Kidney (tissue), 14 donors: ENCODE results near the gene MEGF6. TPM values are rescaled to one million over a fixed set of nuclear protein-coding genes. Genes with fewer than 3 reads are reported as not detected.

ENCODE experiments used
- DNase-seq, 5 donors: peaks; one replicate each; pipeline ENCODE4 v3.0.0-alpha.2; 2013 to 2020
- FAIRE-seq: peaks from 2 replicates; lab custom pipeline; 2012; peaks lifted over from hg19 to GRCh38; lab: Jason Lieb, UNC
- H3K27ac ChIP-seq, 2 donors: one replicate each; pipeline ENCODE4 v1.7.0; 2013; ENCODE audit warnings: low read depth in 2 of 2, low read length in 2 of 2, inconsistent platforms in 1 of 2
- H3K27me3 ChIP-seq: one replicate; pipeline ENCODE4 v1.7.1; 2013; ENCODE audit warnings: low read length, inconsistent platforms; ENCODE audit not compliant: control insufficient read depth, insufficient read depth
- H3K36me3 ChIP-seq, 3 donors: one replicate each; pipeline versions ENCODE4 v1.7.0 to v1.7.1; 2013; ENCODE audit warnings: low read length in 3 of 3, control low read depth in 1 of 3, inconsistent platforms in 1 of 3; ENCODE audit not compliant: insufficient read depth in 3 of 3, control insufficient read depth in 2 of 3
- H3K4me1 ChIP-seq, 3 donors: one replicate each; pipeline versions ENCODE4 v1.7.0 to v1.7.1; 2013; ENCODE audit warnings: low read length in 3 of 3, inconsistent platforms in 1 of 3, low read depth in 1 of 3; ENCODE audit not compliant: control insufficient read depth in 2 of 3, insufficient read depth in 2 of 3
- H3K4me3 ChIP-seq, 3 donors: one replicate each; pipeline versions ENCODE4 v1.7.0 to v1.8.1; 2013; ENCODE audit warnings: low read length in 3 of 3, control low read depth in 1 of 3, inconsistent platforms in 1 of 3
- H3K9ac ChIP-seq, 3 donors: one replicate each; pipeline versions ENCODE4 v1.7.0 to v1.7.1; 2013; ENCODE audit warnings: low read length in 3 of 3, control low read depth in 1 of 3, inconsistent platforms in 1 of 3
- H3K9me3 ChIP-seq, 3 donors: one replicate each; pipeline versions ENCODE4 v1.7.0 to v1.7.1; 2013; ENCODE audit warnings: low read length in 3 of 3, control low read depth in 1 of 3, inconsistent platforms in 1 of 3; ENCODE audit not compliant: control insufficient read depth in 2 of 3, insufficient read depth in 1 of 3
- intact Hi-C: fragments of 100-400 bp; cut with DNase I; formaldehyde crosslinking; loops from one replicate; pipeline ENCODE4 v1.11.1; 2022
- polyA plus RNA-seq: library from polyadenylated mRNA; stranded (reverse); fragments of 350-450 nt; fragmentation: Illumina TruSeq; extraction: RNeasy Lipid Tissue Mini Kit (QIAGEN cat#74804); gene quantifications from one replicate; pipeline ENCODE4 v1.2.3, GENCODE V29; 2014; ENCODE audit warnings: low read depth, low replicate concordance; ENCODE audit not compliant: insufficient read depth
- total RNA-seq: library from RNA; stranded (reverse); fragmentation: NEBNext Ultra II Directional; extraction: Animal tissue kit (Norgen Biotek cat#: 25700); gene quantifications from one replicate; pipeline ENCODE4 v1.2.1, GENCODE V29; 2021
- TF ChIP-seq, protein P1 (sequence below): IDR thresholded peaks from 3 replicates; pipeline ENCODE4 v1.5.1; 2012; ENCODE audit warnings: mild to moderate bottlenecking, moderate library complexity, borderline replicate concordance; ENCODE audit not compliant: insufficient read depth; ENCODE audit errors: extremely low read depth
- donor health status: control.
- donor health status: control.
- donor health status: control.
- donor health status: control.
- donor health status: control.
- donor health status: DM: yes; HTN: yes; CAD: no.
- donor health status: Normal renal cell carcinoma (clear cell type).

MEGF6 gene
- total and polyA plus RNA-seq, 2 donors from 2014 or later = 2.8 to 10.9 TPM

DNA sequence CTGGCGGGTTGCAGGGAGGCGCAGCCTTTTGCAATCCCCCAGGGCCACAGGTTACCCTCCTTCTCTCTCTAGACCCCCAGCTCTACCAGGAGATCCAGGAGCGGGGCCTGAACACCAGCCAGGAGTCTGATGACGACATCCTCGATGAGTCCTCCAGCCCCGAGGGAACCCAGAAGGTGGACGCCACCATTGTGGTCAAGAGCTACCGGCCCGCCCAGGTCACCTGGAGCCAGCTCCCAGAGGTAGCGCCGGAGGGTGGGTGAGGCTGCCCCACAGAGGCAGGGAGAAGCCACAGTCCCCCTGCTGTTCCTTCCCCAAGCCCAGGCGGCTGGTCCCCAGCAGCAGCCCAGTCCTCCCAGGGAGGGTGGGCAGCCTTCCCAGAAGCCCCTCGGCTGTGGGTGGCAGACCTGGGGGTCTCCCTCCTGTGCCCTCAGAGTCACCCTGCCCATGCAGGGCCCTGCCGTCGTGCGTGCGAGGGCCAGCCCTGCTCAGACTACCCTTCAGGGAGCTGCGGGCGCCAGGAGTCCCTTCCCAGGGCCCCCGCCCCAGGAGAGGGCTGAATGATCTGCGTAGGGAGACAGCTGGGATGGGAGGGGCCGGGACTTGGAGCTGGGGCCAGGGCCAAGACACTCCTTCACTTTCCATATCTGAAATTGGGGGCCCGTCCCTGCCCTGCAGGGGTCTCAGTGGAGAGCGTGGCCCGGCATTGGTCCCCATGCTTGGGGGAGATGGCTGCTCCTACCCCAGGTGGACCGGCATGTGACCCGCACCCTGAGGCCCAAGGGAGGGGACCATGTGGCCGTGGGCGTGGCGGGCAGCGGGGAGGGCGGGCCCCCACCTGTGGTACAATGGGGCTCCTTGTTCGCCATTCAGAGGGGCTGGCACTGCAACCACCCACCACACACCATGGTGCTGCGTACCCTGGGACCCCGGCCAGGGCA lies 143.9 kb downstream of the MEGF6 start:
- no peak overlapping the region for H3K4me3 ChIP-seq
- DNase-seq = peak in 2 of 5 donors; percentile 47 to 63
- H3K9me3 ChIP-seq = no peaks in the 10 kb centered on the region
- H3K27ac ChIP-seq = no peak overlapping the region
- no peak overlapping the region for H3K9ac ChIP-seq
- intact Hi-C loops = no loop called here
- TF ChIP-seq, protein P1, sequence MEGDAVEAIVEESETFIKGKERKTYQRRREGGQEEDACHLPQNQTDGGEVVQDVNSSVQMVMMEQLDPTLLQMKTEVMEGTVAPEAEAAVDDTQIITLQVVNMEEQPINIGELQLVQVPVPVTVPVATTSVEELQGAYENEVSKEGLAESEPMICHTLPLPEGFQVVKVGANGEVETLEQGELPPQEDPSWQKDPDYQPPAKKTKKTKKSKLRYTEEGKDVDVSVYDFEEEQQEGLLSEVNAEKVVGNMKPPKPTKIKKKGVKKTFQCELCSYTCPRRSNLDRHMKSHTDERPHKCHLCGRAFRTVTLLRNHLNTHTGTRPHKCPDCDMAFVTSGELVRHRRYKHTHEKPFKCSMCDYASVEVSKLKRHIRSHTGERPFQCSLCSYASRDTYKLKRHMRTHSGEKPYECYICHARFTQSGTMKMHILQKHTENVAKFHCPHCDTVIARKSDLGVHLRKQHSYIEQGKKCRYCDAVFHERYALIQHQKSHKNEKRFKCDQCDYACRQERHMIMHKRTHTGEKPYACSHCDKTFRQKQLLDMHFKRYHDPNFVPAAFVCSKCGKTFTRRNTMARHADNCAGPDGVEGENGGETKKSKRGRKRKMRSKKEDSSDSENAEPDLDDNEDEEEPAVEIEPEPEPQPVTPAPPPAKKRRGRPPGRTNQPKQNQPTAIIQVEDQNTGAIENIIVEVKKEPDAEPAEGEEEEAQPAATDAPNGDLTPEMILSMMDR = no peak
- no peak for FAIRE-seq
- H3K4me1 ChIP-seq = peaks cover 0 to 2% (median 0%) of the 10 kb centered on the region in 3 donors
- peaks cover 0 to 9% (median 0%) of the 10 kb centered on the region in 3 donors for H3K36me3 ChIP-seq
- no peaks in the 10 kb centered on the region for H3K27me3 ChIP-seq

DNA sequence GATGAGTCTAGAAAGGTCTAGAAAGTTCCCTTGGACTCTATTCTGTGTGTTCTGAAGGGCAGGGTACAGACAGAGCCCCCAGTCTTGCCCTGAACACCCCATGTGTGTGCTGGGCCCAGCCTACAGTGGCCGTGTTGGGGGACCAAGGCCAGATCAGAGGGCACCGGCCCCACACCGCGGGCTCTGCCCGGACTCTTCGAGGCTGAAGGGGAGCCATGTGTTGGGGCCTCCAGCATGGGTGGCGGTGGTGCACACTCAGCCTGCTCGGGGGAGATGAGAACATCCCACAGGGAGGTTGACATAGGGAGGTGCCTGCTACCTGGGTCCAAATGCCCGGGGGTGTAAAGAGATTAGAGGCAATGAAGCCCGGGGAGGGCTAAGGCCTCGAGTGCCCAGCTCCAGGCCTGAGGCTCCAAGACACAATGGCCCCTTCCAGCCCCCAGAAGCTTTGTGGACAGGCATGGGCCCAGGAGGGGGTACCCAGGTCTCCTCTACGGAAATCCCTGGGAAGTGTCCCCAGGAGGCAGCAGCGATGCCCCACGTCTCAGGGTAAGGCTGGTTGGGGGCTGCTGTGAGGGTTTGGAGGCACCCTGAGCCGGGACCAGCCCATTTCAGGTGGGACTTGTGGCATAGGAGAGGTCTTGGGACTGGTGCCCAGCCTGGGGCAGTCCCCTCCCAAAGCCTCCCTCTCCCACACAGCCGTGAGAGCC lies 144.8 kb downstream of the MEGF6 start:
- intact Hi-C loops = no loop called here
- H3K4me3 ChIP-seq = no peak overlapping the region
- no peak for FAIRE-seq
- TF ChIP-seq, protein P1 = no peak
- H3K27me3 ChIP-seq = no peaks in the 10 kb centered on the region
- peak in 1 of 5 donors; percentile 57 for DNase-seq
- no peak overlapping the region for H3K9ac ChIP-seq
- H3K4me1 ChIP-seq = peaks cover 0 to 2% (median 0%) of the 10 kb centered on the region in 3 donors
- peaks cover 0 to 9% (median 0%) of the 10 kb centered on the region in 3 donors for H3K36me3 ChIP-seq
- H3K27ac ChIP-seq = no peak overlapping the region
- no peaks in the 10 kb centered on the region for H3K9me3 ChIP-seq

DNA sequence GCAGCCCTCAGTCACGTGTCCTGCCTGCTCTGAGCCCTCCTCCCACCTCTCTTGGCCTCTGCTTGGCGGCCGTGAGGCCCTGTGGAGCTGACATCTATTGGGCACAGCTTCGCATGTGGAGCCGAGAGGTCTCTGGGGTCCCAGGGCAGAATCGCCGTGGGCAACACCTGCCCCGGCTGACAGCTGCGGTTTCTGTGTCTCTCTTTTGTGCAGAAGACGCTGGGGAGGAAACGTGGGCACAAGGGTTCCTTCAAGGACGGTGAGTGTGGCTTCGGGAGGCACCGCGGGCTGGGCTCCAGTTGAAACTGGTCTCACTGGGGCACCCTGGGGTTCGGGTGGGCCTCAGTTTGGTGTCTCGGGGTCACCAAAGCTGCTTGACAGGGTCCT lies 145.4 kb downstream of the MEGF6 start:
- intact Hi-C loops = no loop called here
- H3K4me3 ChIP-seq = no peak overlapping the region
- H3K36me3 ChIP-seq = peaks cover 0 to 9% (median 0%) of the 10 kb centered on the region in 3 donors
- H3K27me3 ChIP-seq = no peaks in the 10 kb centered on the region
- no peak overlapping the region for H3K27ac ChIP-seq
- H3K4me1 ChIP-seq = peaks cover 0 to 2% (median 0%) of the 10 kb centered on the region in 3 donors
- TF ChIP-seq, protein P1 = no peak
- no peak for FAIRE-seq
- DNase-seq = peak in 1 of 5 donors; percentile 53
- no peaks in the 10 kb centered on the region for H3K9me3 ChIP-seq
- no peak overlapping the region for H3K9ac ChIP-seq
